ENCODE measurements around the gene USP22. TPM values are rescaled to one million over a fixed set of nuclear protein-coding genes. Genes with fewer than 3 reads are reported as not detected.

Gene USP22
- polyA plus RNA-seq, 3 donors = 20.4 to 69.9 (median 27.3) TPM

GRCh38 chr17:21024024-21024423 is 18.8 kb downstream of the USP22 start:
- no peak overlapping the region for H2AFZ ChIP-seq (ENCODE audit: insufficient read depth, low read depth, low read length, poor library complexity, severe bottlenecking)
- no peaks in the 10 kb centered on the region for H3K9me3 ChIP-seq (replicated peaks in 1 of 2; ENCODE audit: control insufficient read depth in 1 of 2, insufficient read depth in 1 of 2, low read length in 2 of 2)
- Mint-ChIP-seq H3K4me1 (peaks cover 4% of the 10 kb centered on the region), H3K27me3 (ENCODE audit: low read depth in 3 of 3) (no peaks in the 10 kb centered on the region), H3K4me3 (no peak overlapping the region), H3K27ac (peak overlapping the region in 4 of 7 donors; percentile 1 to 61 (median 26)), H3K9me3 (no peaks in the 10 kb centered on the region), H3K36me3 (peaks cover 86% of the 10 kb centered on the region in 2 donors)
- no peak for TF ChIP-seq CTCF (IDR thresholded peaks at IDR 0.05)
- no peak overlapping the region for H3K9ac ChIP-seq (ENCODE audit: insufficient read depth, low read length, poor library complexity, severe bottlenecking)
- no peaks in the 10 kb centered on the region for H3K27me3 ChIP-seq (ENCODE audit: control insufficient read depth in 2 of 2, insufficient read depth in 2 of 2, low read length in 2 of 2)
- H3K27ac ChIP-seq (ENCODE audit: low read depth in 1 of 2, low read length in 2 of 2) = peak overlapping the region in 1 of 2 donors; percentile 48
- WGBS (ENCODE audit: insufficient coverage) = 79% methylated on average over 3 of the region's 8 CpGs
- H3K79me2 ChIP-seq (ENCODE audit: insufficient read depth, low read length) = peaks cover 96% of the 10 kb centered on the region
- DNase-seq = no peak
- no peak overlapping the region for H3K4me3 ChIP-seq (replicated peaks in 1 of 3; ENCODE audit: low read depth in 2 of 3, low read length in 3 of 3)
- peaks cover 100% of the 10 kb centered on the region for H4K20me1 ChIP-seq (ENCODE audit: insufficient read depth, low read length)
- peaks cover 89 to 96% of the 10 kb centered on the region in 2 donors for H3K36me3 ChIP-seq (replicated peaks in 1 of 2; ENCODE audit: control insufficient read depth in 1 of 2, insufficient read depth in 2 of 2, low read length in 2 of 2)
- intact Hi-C loops (cut with micrococcal nuclease) = no loop called here
- H3K4me2 ChIP-seq (replicated peaks; ENCODE audit: extremely low read depth, low read length, poor library complexity, severe bottlenecking) = no peak overlapping the region
- peaks cover 0 to 3% of the 10 kb centered on the region in 2 donors for H3K4me1 ChIP-seq (ENCODE audit: control insufficient read depth in 1 of 2, insufficient read depth in 2 of 2, low read length in 2 of 2)

- H3K27ac Mint-ChIP-seq = peak overlapping the region in 2 of 7 donors; percentile 26 to 84
- no peaks in the 10 kb centered on the region for H3K9me3 Mint-ChIP-seq
- 96% methylated on average over 3 of the region's 7 CpGs for WGBS (ENCODE audit: insufficient coverage)
- peaks cover 100% of the 10 kb centered on the region for H4K20me1 ChIP-seq (ENCODE audit: insufficient read depth, low read length)
- H3K36me3 ChIP-seq (replicated peaks in 1 of 2; ENCODE audit: control insufficient read depth in 1 of 2, insufficient read depth in 2 of 2, low read length in 2 of 2) = peaks cover 94 to 96% of the 10 kb centered on the region in 2 donors
- no peaks in the 10 kb centered on the region for H3K27me3 Mint-ChIP-seq (ENCODE audit: low read depth in 3 of 3)
- H3K4me1 Mint-ChIP-seq = no peaks in the 10 kb centered on the region
- H3K36me3 Mint-ChIP-seq = peaks cover 89 to 90% of the 10 kb centered on the region in 2 donors
- peak overlapping the region in 1 of 2 donors; percentile 36 for H3K27ac ChIP-seq (ENCODE audit: low read depth in 1 of 2, low read length in 2 of 2)
- DNase-seq = no peak
- intact Hi-C loops (cut with micrococcal nuclease) = no loop called here
- H3K79me2 ChIP-seq (ENCODE audit: insufficient read depth, low read length) = peaks cover 86% of the 10 kb centered on the region
- no peak overlapping the region for H3K4me3 Mint-ChIP-seq
- no peak overlapping the region for H3K9ac ChIP-seq (ENCODE audit: insufficient read depth, low read length, poor library complexity, severe bottlenecking)
- H3K27me3 ChIP-seq (ENCODE audit: control insufficient read depth in 2 of 2, insufficient read depth in 2 of 2, low read length in 2 of 2) = no peaks in the 10 kb centered on the region
- H3K4me2 ChIP-seq (replicated peaks; ENCODE audit: extremely low read depth, low read length, poor library complexity, severe bottlenecking) = no peak overlapping the region
- no peak overlapping the region for H3K4me3 ChIP-seq (replicated peaks in 1 of 3; ENCODE audit: low read depth in 2 of 3, low read length in 3 of 3)
- no peak for TF ChIP-seq CTCF (IDR thresholded peaks at IDR 0.05)
- H3K4me1 ChIP-seq (ENCODE audit: control insufficient read depth in 1 of 2, insufficient read depth in 2 of 2, low read length in 2 of 2) = no peaks in the 10 kb centered on the region
- no peak overlapping the region for H2AFZ ChIP-seq (ENCODE audit: insufficient read depth, low read depth, low read length, poor library complexity, severe bottlenecking)
- H3K9me3 ChIP-seq (replicated peaks in 1 of 2; ENCODE audit: control insufficient read depth in 1 of 2, insufficient read depth in 1 of 2, low read length in 2 of 2) = no peaks in the 10 kb centered on the region
These were observed 21.5 kb downstream of the USP22 start for GRCh38 chr17:21021208-21021803.

All from CD14-positive monocyte (primary cell).